ENCODE measurements around the gene AGO4. TPM values are rescaled to one million over a fixed set of nuclear protein-coding genes. Genes with fewer than 3 reads are reported as not detected.
"Not testable (repeated sequence)": the region's sequence is repeated elsewhere in the genome, so short reads cannot be mapped to it uniquely, and the experiment has no call there.

AGO4 gene
- total RNA-seq, 1 experiment from 2014 or later: 12.8 TPM

- no peaks in the 10 kb centered on the region for H3K36me3 Mint-ChIP-seq (ENCODE audit: insufficient read depth in 1 of 3, low read depth in 3 of 3)
- no peak overlapping the region for H3K27ac ChIP-seq (ENCODE audit: insufficient read length, low read depth, low read length)
- no peak overlapping the region for H3K4me2 ChIP-seq (ENCODE audit: insufficient read depth, insufficient read length, low read length)
- H3K4me1 ChIP-seq (ENCODE audit: insufficient read depth, low read length): no peaks in the 10 kb centered on the region
- no peaks in the 10 kb centered on the region for H3K27me3 Mint-ChIP-seq (ENCODE audit: low read depth)
- H3K9me3 ChIP-seq (ENCODE audit: control insufficient read depth, low read depth, low read length): no peaks in the 10 kb centered on the region
- no peak overlapping the region for H3T11ph ChIP-seq (ENCODE audit: low read length)
- no peak overlapping the region for H3K56ac ChIP-seq (ENCODE audit: insufficient read length, low read depth, low read length)
- H4K20me1 ChIP-seq (ENCODE audit: control insufficient read depth, insufficient read depth, insufficient read length): no peaks in the 10 kb centered on the region
- no peak overlapping the region for H4K8ac ChIP-seq (replicated peaks; ENCODE audit: insufficient read length, low read depth, low read length)
- no peak overlapping the region for H2AFZ ChIP-seq (ENCODE audit: low read length)
- H3K14ac ChIP-seq (ENCODE audit: insufficient read depth, low read length): no peak overlapping the region
- no peak overlapping the region for H3K4me3 Mint-ChIP-seq
- H3K79me2 ChIP-seq (ENCODE audit: insufficient read depth, low read length): no peaks in the 10 kb centered on the region
- 0 out of 4 replicates have a peak, but pooled peaks cover 0 to 2% of the 10 kb centered on the region in 2 experiments for H3K4me1 Mint-ChIP-seq
- H2BK120ac ChIP-seq (ENCODE audit: low read depth, low read length, poor library complexity, severe bottlenecking): no peak overlapping the region
- no peaks in the 10 kb centered on the region for H3K27me3 ChIP-seq (ENCODE audit: insufficient read depth, low read length)
- no peak overlapping the region for H4K91ac ChIP-seq (ENCODE audit: insufficient read length, low read depth, low read length)
- H4K5ac ChIP-seq (ENCODE audit: insufficient read length, low read depth, low read length): no peak overlapping the region
- no peak overlapping the region for H3K9ac ChIP-seq (ENCODE audit: extremely low read depth, insufficient read length, low read length)
- H3K23ac ChIP-seq (ENCODE audit: insufficient read length, low read depth, low read length): no peak overlapping the region
- H2BK5ac ChIP-seq (ENCODE audit: insufficient read length, low read length): no peak overlapping the region
- no peaks in the 10 kb centered on the region for H3K79me1 ChIP-seq (ENCODE audit: insufficient read depth, low read depth, low read length, poor library complexity, severe bottlenecking)
- H3K23me2 ChIP-seq (ENCODE audit: insufficient read length, low read depth, low read length, poor library complexity, severe bottlenecking): no peaks in the 10 kb centered on the region
- no CpG with 5 or more reads among the region's 5 CpGs for WGBS (ENCODE audit: extremely low coverage, insufficient read length, low lambda C conversion rate)
- H2AK5ac ChIP-seq (ENCODE audit: insufficient read length, low read length): no peak overlapping the region
- H3K18ac ChIP-seq (ENCODE audit: insufficient read length, low read depth, low read length): no peak overlapping the region
- H2BK15ac ChIP-seq (ENCODE audit: low read depth, low read length): no peak overlapping the region
- H3K9me3 Mint-ChIP-seq: no peaks in the 10 kb centered on the region
- no peak for DNase-seq
- no peak overlapping the region for H2BK12ac ChIP-seq (ENCODE audit: insufficient read length, low read depth, low read length)
- H3K27ac Mint-ChIP-seq: no peak overlapping the region
- TF ChIP-seq CTCF (conservative IDR thresholded peaks at IDR 0.05): no peak
- no peak overlapping the region for H3K4ac ChIP-seq (ENCODE audit: low read depth, low read length)
- H2BK20ac ChIP-seq (ENCODE audit: low read depth, low read length, poor library complexity, severe bottlenecking): no peak overlapping the region
These were observed 10.4 kb upstream of the AGO4 start for GRCh38 chr1:35797380-35797779.

- H3K27me3 ChIP-seq (ENCODE audit: insufficient read depth, low read length); H4K8ac ChIP-seq (replicated peaks; ENCODE audit: insufficient read length, low read depth, low read length); H3K36me3 Mint-ChIP-seq (ENCODE audit: insufficient read depth in 1 of 3, low read depth in 3 of 3); H3K56ac ChIP-seq (ENCODE audit: insufficient read length, low read depth, low read length); H3K4me1 ChIP-seq (ENCODE audit: insufficient read depth, low read length); H3K18ac ChIP-seq (ENCODE audit: insufficient read length, low read depth, low read length); H2BK12ac ChIP-seq (ENCODE audit: insufficient read length, low read depth, low read length); H3K79me2 ChIP-seq (ENCODE audit: insufficient read depth, low read length); H2BK15ac ChIP-seq (ENCODE audit: low read depth, low read length); H3K23me2 ChIP-seq (ENCODE audit: insufficient read length, low read depth, low read length, poor library complexity, severe bottlenecking); H3K23ac ChIP-seq (ENCODE audit: insufficient read length, low read depth, low read length); H3K79me1 ChIP-seq (ENCODE audit: insufficient read depth, low read depth, low read length, poor library complexity, severe bottlenecking); H2AK5ac ChIP-seq (ENCODE audit: insufficient read length, low read length); H4K20me1 ChIP-seq (ENCODE audit: control insufficient read depth, insufficient read depth, insufficient read length); H3K27ac ChIP-seq (ENCODE audit: insufficient read length, low read depth, low read length); H3K4me2 ChIP-seq (ENCODE audit: insufficient read depth, insufficient read length, low read length); H3K4ac ChIP-seq (ENCODE audit: low read depth, low read length); H3K27me3 Mint-ChIP-seq (ENCODE audit: low read depth); H3K9me3 Mint-ChIP-seq; H3K9ac ChIP-seq (ENCODE audit: extremely low read depth, insufficient read length, low read length); H3K27ac Mint-ChIP-seq; H3K4me1 Mint-ChIP-seq; H3K14ac ChIP-seq (ENCODE audit: insufficient read depth, low read length); H3T11ph ChIP-seq (ENCODE audit: low read length); H2BK20ac ChIP-seq (ENCODE audit: low read depth, low read length, poor library complexity, severe bottlenecking); H2AFZ ChIP-seq (ENCODE audit: low read length); H2BK120ac ChIP-seq (ENCODE audit: low read depth, low read length, poor library complexity, severe bottlenecking); H4K91ac ChIP-seq (ENCODE audit: insufficient read length, low read depth, low read length); H3K9me3 ChIP-seq (ENCODE audit: control insufficient read depth, low read depth, low read length); H4K5ac ChIP-seq (ENCODE audit: insufficient read length, low read depth, low read length); H3K4me3 Mint-ChIP-seq; H2BK5ac ChIP-seq (ENCODE audit: insufficient read length, low read length); DNase-seq: not testable (repeated sequence)
- WGBS (ENCODE audit: extremely low coverage, insufficient read length, low lambda C conversion rate): no CpG with 5 or more reads among the region's 2 CpGs
These were observed 9.8 kb upstream of the AGO4 start for GRCh38 chr1:35798019-35798418.

Data from H9 (cell line).